Spleen (tissue), 7 donors: ENCODE results near the gene AK8.

Source experiments
- CTCF ChIP-seq, 11 experiments: fragments of 200-600 bp in 7 of 11; fragments of 450-650 bp in 4 of 11; sonication (generic) in 4 of 11; IDR thresholded peaks in 8 of 11; conservative IDR thresholded peaks in 3 of 11; 1 replicate in 7 of 11; 2 replicates in 4 of 11; pipeline versions ENCODE4 v1.4.0 to v1.8.0; 2016 to 2021; ENCODE audit warnings: antibody characterized with exemption in 11 of 11, inconsistent platforms in 4 of 11, mild to moderate bottlenecking in 1 of 11
- POLR2A ChIP-seq, 3 donors: fragments of 450-650 bp; IDR thresholded peaks; one replicate each; pipeline ENCODE4 v1.5.1; 2017; ENCODE audit warnings: antibody characterized with exemption in 3 of 3, mild to moderate bottlenecking in 1 of 3
- POLR2AphosphoS5 ChIP-seq, 3 donors: sonication (generic); formaldehyde crosslinking; IDR thresholded peaks; one replicate each; pipeline ENCODE4 v1.5.1; 2017; ENCODE audit warnings: antibody characterized with exemption in 3 of 3
- donor health status: DM: no; HTN: no; CAD: no; lungs with moderate emphysema.
- donor health status: DM: no; HTN: no; CAD: no.
- donor health status: DM: no; HTN: no; CAD: no.

DNA sequence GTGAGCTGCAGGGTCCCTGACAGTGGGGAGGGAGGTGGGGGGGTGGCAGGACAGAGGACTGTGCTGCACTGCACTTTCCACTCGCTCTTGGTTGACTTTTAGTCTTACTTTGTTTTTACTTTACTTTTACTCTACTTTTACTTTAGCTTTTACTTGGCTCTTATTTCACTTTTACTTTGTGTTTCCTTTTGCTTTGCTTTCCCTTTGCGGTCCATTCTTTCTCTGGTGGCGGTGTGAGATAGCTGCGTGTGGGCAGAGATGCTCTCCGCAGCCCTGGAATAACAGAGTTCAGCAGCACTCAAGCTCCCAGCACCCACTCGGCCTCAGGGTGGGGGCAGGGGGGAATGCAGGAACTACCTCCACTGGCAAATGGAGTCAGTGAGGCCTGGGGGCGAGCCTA, 4.7 kb downstream of the AK8 start:
- no peak for TF ChIP-seq CTCF (IDR thresholded peaks at IDR 0.05 in 8 of 11, conservative IDR thresholded peaks at IDR 0.05 in 3 of 11)
- TF ChIP-seq POLR2AphosphoS5 (IDR thresholded peaks at IDR 0.05): no peak
- no peak for TF ChIP-seq POLR2A (IDR thresholded peaks at IDR 0.05)
